Ovary (tissue), 9 donors: ENCODE measurements around the gene CTNNBIP1. TPM values are rescaled to one million over a fixed set of nuclear protein-coding genes. Genes with fewer than 3 reads are reported as not detected.

Experiments
- DNase-seq, 5 donors: peaks; one replicate each; pipeline ENCODE4 v3.0.0-alpha.2; 2019 to 2020
- H3K27ac ChIP-seq, 2 donors: fragments of 200-600 bp; one replicate each; pipeline versions ENCODE4 v1.5.1 to v1.8.0; 2019 to 2022
- H3K27me3 ChIP-seq: fragments of 200-600 bp; one replicate; pipeline ENCODE4 v1.8.0; 2022
- H3K36me3 ChIP-seq: fragments of 200-600 bp; sonication (generic); one replicate; pipeline ENCODE4 v1.5.1; 2019
- H3K4me1 ChIP-seq: one replicate; pipeline ENCODE4 v1.8.1; 2013; ENCODE audit warnings: mild to moderate bottlenecking, moderate library complexity; ENCODE audit not compliant: insufficient read depth
- H3K4me3 ChIP-seq: fragments of 200-600 bp; sonication (generic); one replicate; pipeline ENCODE4 v1.5.1; 2017
- H3K9me3 ChIP-seq, 2 donors: fragments of 200-600 bp in 1 of 2; sonication (generic) in 1 of 2; one replicate each; pipeline versions ENCODE4 v1.5.1 to v1.8.1; 2013 to 2019; ENCODE audit warnings: mild to moderate bottlenecking in 1 of 2, moderate library complexity in 1 of 2
- CTCF ChIP-seq, 3 donors: fragments of 450-650 bp in 2 of 3; fragments of 200-600 bp in 1 of 3; IDR thresholded peaks; one replicate each; pipeline versions ENCODE4 v1.5.1 to v1.8.0; 2016 to 2022; ENCODE audit warnings: antibody characterized with exemption in 3 of 3, mild to moderate bottlenecking in 1 of 3
- EP300 ChIP-seq: sonication (generic); formaldehyde crosslinking; IDR thresholded peaks from one replicate; pipeline ENCODE4 v1.6.1; 2017; ENCODE audit warnings: antibody characterized with exemption
- POLR2A ChIP-seq: fragments of 450-650 bp; IDR thresholded peaks from one replicate; pipeline ENCODE4 v1.6.1; 2017; ENCODE audit warnings: antibody characterized with exemption, mild to moderate bottlenecking, moderate library complexity
- WGBS, 3 donors: extraction: QIAGEN DNeasy Blood & Tissue Kit in 1 of 3; methylation state at CpG; one replicate each; pipeline versions ENCODE4 v1.1.5 to v1.1.7; 2013 to 2017; 5-methylcytosine and 5-hydroxymethylcytosine counted together
- intact Hi-C, 4 donors: fragments of 100-400 bp; cut with DNase I; formaldehyde crosslinking; loops; one replicate each; pipeline versions ENCODE4 v1.11.0 to v1.15.1; 2022 to 2023
- polyA plus RNA-seq, 2 donors: library from polyadenylated mRNA; stranded (reverse); fragments of 200-250 nt in 1 of 2; fragments of 350-450 nt in 1 of 2; fragmentation: Illumina TruSeq in 1 of 2; extraction: RNeasy Lipid Tissue Mini Kit (QIAGEN cat#74804) in 1 of 2; gene quantifications; one replicate each; pipeline ENCODE4 v1.2.3, GENCODE V29; 2013 to 2014
- total RNA-seq, 7 donors: library from RNA; depleted of rRNA in 2 of 7; stranded (reverse); fragments of >200 nt in 2 of 7; fragmentation: NEBNext Ultra II Directional in 3 of 7; extraction: Animal tissue kit (Norgen Biotek cat#: 25700) in 3 of 7; gene quantifications; one replicate each; pipeline versions ENCODE4 v1.1.0 to v1.2.4, GENCODE V29; 2016 to 2023
- donor health status: DM: no; HTN: no; CAD: no; lungs with moderate emphysema.
- donor health status: DM: no; HTN: no; CAD: no.
- donor health status: Bipolar disorder and iron deficiency.
- donor health status: DM: yes; HTN: yes; CAD: no.
- donor health status: DM: no; HTN: no; CAD: no.
- donor health status: DM: yes; HTN: yes; CAD: no.

CTNNBIP1 gene
- total and polyA plus RNA-seq, 9 donors = 10.4 to 28.5 (median 20.7) TPM

GRCh38 chr1:9820521-9820920, 89.5 kb downstream of the CTNNBIP1 start:
- TF ChIP-seq POLR2A (no peak), CTCF (IDR thresholded peaks at IDR 0.05) (no peak), EP300 (no peak)
- WGBS, 3 donors = 87 to 94% (median 90%) methylated on average over 3 of the region's 3 CpGs
- H3K27ac ChIP-seq = no peak overlapping the region
- H3K27me3 ChIP-seq = no peaks in the 10 kb centered on the region
- H3K9me3 ChIP-seq = no peaks in the 10 kb centered on the region
- H3K36me3 ChIP-seq = no peaks in the 10 kb centered on the region
- H3K4me3 ChIP-seq = no peak overlapping the region
- no peaks in the 10 kb centered on the region for H3K4me1 ChIP-seq
- intact Hi-C loops = no loop called here
- DNase-seq = no peak

- Histone ChIP-seq H3K27ac (no peak overlapping the region), H3K36me3 (no peaks in the 10 kb centered on the region), H3K27me3 (no peaks in the 10 kb centered on the region), H3K4me1 (no peaks in the 10 kb centered on the region), H3K9me3 (no peaks in the 10 kb centered on the region), H3K4me3 (no peak overlapping the region)
- 79 to 86% (median 85%) methylated on average over 4 of the region's 4 CpGs for WGBS, 3 donors
- no peak for DNase-seq
- intact Hi-C loops = no loop called here
- TF ChIP-seq EP300 (no peak), CTCF (IDR thresholded peaks at IDR 0.05) (no peak), POLR2A (no peak)
Observed at GRCh38 chr1:9817734-9818133, 92.3 kb downstream of the CTNNBIP1 start.

GRCh38 chr1:9816199-9816598, 93.9 kb downstream of the CTNNBIP1 start:
- Histone ChIP-seq H3K9me3 (no peaks in the 10 kb centered on the region), H3K4me3 (no peak overlapping the region), H3K27ac (no peak overlapping the region), H3K36me3 (no peaks in the 10 kb centered on the region), H3K27me3 (no peaks in the 10 kb centered on the region), H3K4me1 (peaks cover 2% of the 10 kb centered on the region)
- 55 to 77% (median 61%) methylated on average over 1 of the region's 1 CpG for WGBS, 3 donors
- no peak for DNase-seq
- intact Hi-C loops = no loop called here
- no peak for TF ChIP-seq POLR2A
- TF ChIP-seq EP300 = no peak

- H3K9me3 ChIP-seq = no peaks in the 10 kb centered on the region
- no peaks in the 10 kb centered on the region for H3K27me3 ChIP-seq
- DNase-seq = no peak
- 93 to 95% (median 95%) methylated on average over 2 of the region's 2 CpGs for WGBS, 3 donors
- intact Hi-C loops = no loop called here
- H3K4me3 ChIP-seq = no peak overlapping the region
- H3K36me3 ChIP-seq = no peaks in the 10 kb centered on the region
- TF ChIP-seq EP300 (no peak), POLR2A (no peak), CTCF (IDR thresholded peaks at IDR 0.05) (no peak)
- H3K4me1 ChIP-seq = peaks cover 2% of the 10 kb centered on the region
- no peak overlapping the region for H3K27ac ChIP-seq
Observed at GRCh38 chr1:9815150-9815549, 94.9 kb downstream of the CTNNBIP1 start.

GRCh38 chr1:9814619-9815018, 95.5 kb downstream of the CTNNBIP1 start:
- no peak for DNase-seq
- no peaks in the 10 kb centered on the region for H3K9me3 ChIP-seq
- TF ChIP-seq EP300 (no peak), POLR2A (no peak), CTCF (IDR thresholded peaks at IDR 0.05) (no peak)
- peaks cover 2% of the 10 kb centered on the region for H3K4me1 ChIP-seq
- H3K27me3 ChIP-seq = no peaks in the 10 kb centered on the region
- intact Hi-C loops = no loop called here
- no peak overlapping the region for H3K27ac ChIP-seq
- WGBS, 3 donors = 84 to 90% (median 90%) methylated on average over 6 of the region's 6 CpGs
- H3K4me3 ChIP-seq = no peak overlapping the region
- no peaks in the 10 kb centered on the region for H3K36me3 ChIP-seq
